ENCODE measurements around the gene FILIP1L. TPM values are rescaled to one million over a fixed set of nuclear protein-coding genes. Genes with fewer than 3 reads are reported as not detected.

The FILIP1L gene
- total RNA-seq, 1 experiment from 2014 or later, result 4.3 TPM

DNA sequence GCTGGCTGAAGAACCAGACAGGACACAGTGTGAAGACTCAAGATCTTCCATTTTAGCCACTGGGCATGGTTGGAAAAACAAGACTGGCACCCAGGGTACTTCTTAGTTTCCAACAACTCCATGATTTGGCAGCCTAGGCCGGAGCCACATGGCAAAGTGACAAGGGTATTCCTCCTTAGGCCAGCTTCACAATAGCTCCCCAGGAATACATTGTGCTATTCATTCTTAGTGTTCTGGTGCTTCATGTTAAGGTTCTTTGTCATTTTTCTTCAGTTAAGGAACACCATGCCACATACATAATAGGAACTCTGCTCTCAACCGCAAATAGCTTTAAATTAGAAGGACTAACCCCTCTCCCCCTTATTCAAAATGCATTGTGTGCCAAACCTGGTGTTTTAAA is 8.0 kb upstream of the FILIP1L start:
- BruUV-seq (replicated peaks), result no TSS peak
- no peaks in the 10 kb centered on the region for H3K9me3 ChIP-seq (ENCODE audit: low read depth, low read length, poor library complexity, severe bottlenecking)
- H3K27ac ChIP-seq (ENCODE audit: low read depth, low read length, poor library complexity, severe bottlenecking), result no peak overlapping the region
- H3K36me3 ChIP-seq (ENCODE audit: insufficient read depth, low read length, poor library complexity, severe bottlenecking), result no peaks in the 10 kb centered on the region
- no peak overlapping the region for H3K4me3 ChIP-seq (ENCODE audit: low read depth, low read length, poor library complexity, severe bottlenecking)
- no peaks in the 10 kb centered on the region for H3K27me3 ChIP-seq (replicated peaks; ENCODE audit: insufficient read depth, low read depth, low read length, poor library complexity)
- no peaks in the 10 kb centered on the region for H3K4me1 ChIP-seq (ENCODE audit: insufficient read depth, low read length, poor library complexity, severe bottlenecking)
- POLR2A ChIA-PET (ENCODE audit: low non-redundant PET), result no interaction called here
- no peak for DNase-seq (ENCODE audit: low spot score)
- TF ChIP-seq, protein P1, sequence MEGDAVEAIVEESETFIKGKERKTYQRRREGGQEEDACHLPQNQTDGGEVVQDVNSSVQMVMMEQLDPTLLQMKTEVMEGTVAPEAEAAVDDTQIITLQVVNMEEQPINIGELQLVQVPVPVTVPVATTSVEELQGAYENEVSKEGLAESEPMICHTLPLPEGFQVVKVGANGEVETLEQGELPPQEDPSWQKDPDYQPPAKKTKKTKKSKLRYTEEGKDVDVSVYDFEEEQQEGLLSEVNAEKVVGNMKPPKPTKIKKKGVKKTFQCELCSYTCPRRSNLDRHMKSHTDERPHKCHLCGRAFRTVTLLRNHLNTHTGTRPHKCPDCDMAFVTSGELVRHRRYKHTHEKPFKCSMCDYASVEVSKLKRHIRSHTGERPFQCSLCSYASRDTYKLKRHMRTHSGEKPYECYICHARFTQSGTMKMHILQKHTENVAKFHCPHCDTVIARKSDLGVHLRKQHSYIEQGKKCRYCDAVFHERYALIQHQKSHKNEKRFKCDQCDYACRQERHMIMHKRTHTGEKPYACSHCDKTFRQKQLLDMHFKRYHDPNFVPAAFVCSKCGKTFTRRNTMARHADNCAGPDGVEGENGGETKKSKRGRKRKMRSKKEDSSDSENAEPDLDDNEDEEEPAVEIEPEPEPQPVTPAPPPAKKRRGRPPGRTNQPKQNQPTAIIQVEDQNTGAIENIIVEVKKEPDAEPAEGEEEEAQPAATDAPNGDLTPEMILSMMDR (conservative IDR thresholded peaks at IDR 0.05; ENCODE audit: low read depth, low read length), result no peak
- no peak for TF ChIP-seq EZH2 (IDR thresholded peaks at IDR 0.05; ENCODE audit: borderline replicate concordance, low read depth, low read length, poor library complexity, severe bottlenecking)
- CTCF ChIA-PET, result no interaction called here
- intact Hi-C loops (cut with micrococcal nuclease; ENCODE audit: unreplicated experiment), result no loop called here

DNA sequence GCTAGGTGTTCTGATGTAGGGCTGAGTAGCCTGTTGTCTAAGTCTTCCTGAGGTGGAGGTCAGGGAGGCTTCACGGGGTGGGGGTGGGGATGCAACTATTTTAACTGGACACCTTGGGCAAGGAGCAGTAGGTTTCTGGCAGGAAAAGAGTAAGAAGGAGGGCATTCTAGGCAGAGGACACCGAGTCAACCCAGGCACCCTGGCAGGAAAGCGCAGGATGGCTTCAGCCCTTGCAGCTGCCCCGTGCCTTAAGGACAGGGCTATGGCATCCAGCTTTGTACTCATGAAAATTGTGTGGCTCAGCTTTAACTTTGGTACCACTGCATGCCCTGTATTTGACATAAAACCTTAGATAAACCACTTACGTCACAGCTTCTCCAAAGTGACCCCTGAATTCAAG is 6.4 kb upstream of the FILIP1L start:
- Histone ChIP-seq H3K4me3 (ENCODE audit: low read depth, low read length, poor library complexity, severe bottlenecking) (no peak overlapping the region), H3K4me1 (ENCODE audit: insufficient read depth, low read length, poor library complexity, severe bottlenecking) (no peaks in the 10 kb centered on the region), H3K27me3 (replicated peaks; ENCODE audit: insufficient read depth, low read depth, low read length, poor library complexity) (no peaks in the 10 kb centered on the region), H3K9me3 (ENCODE audit: low read depth, low read length, poor library complexity, severe bottlenecking) (no peaks in the 10 kb centered on the region), H3K27ac (ENCODE audit: low read depth, low read length, poor library complexity, severe bottlenecking) (no peak overlapping the region), H3K36me3 (ENCODE audit: insufficient read depth, low read length, poor library complexity, severe bottlenecking) (no peaks in the 10 kb centered on the region)
- POLR2A ChIA-PET (ENCODE audit: low non-redundant PET), result no interaction called here
- DNase-seq (ENCODE audit: low spot score), result no peak
- TF ChIP-seq, protein P1 (conservative IDR thresholded peaks at IDR 0.05; ENCODE audit: low read depth, low read length), result no peak
- no peak for TF ChIP-seq EZH2 (IDR thresholded peaks at IDR 0.05; ENCODE audit: borderline replicate concordance, low read depth, low read length, poor library complexity, severe bottlenecking)
- intact Hi-C loops (cut with micrococcal nuclease; ENCODE audit: unreplicated experiment), result no loop called here
- CTCF ChIA-PET, result no interaction called here
- no TSS peak for BruUV-seq (replicated peaks)

DNA sequence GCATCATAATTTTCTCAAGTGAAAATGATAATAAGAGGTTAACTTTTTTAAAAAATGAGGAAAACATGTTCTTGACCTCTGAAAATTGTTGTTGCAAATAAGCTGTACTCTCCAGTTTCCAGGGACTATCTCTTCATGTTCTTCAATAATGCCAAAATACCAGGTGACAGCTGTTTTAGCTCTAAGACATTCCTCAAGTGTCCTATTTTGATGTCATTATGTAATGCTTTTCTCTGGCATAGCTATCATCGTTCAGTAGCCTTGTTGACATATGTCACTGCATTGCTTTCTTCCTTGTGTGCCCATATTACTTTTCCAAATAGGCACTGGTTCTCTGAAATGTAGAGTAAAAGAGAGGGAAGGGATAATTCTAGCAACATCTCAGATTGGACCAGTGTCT is 5.7 kb upstream of the FILIP1L start:
- Histone ChIP-seq H3K36me3 (ENCODE audit: insufficient read depth, low read length, poor library complexity, severe bottlenecking) (no peaks in the 10 kb centered on the region), H3K4me1 (ENCODE audit: insufficient read depth, low read length, poor library complexity, severe bottlenecking) (no peaks in the 10 kb centered on the region), H3K27me3 (replicated peaks; ENCODE audit: insufficient read depth, low read depth, low read length, poor library complexity) (no peaks in the 10 kb centered on the region), H3K9me3 (ENCODE audit: low read depth, low read length, poor library complexity, severe bottlenecking) (no peaks in the 10 kb centered on the region), H3K27ac (ENCODE audit: low read depth, low read length, poor library complexity, severe bottlenecking) (no peak overlapping the region), H3K4me3 (ENCODE audit: low read depth, low read length, poor library complexity, severe bottlenecking) (no peak overlapping the region)
- no TSS peak for BruUV-seq (replicated peaks)
- CTCF ChIA-PET, result no interaction called here
- TF ChIP-seq EZH2 (IDR thresholded peaks at IDR 0.05; ENCODE audit: borderline replicate concordance, low read depth, low read length, poor library complexity, severe bottlenecking), result no peak
- TF ChIP-seq, protein P1 (conservative IDR thresholded peaks at IDR 0.05; ENCODE audit: low read depth, low read length), result no peak
- DNase-seq (ENCODE audit: low spot score), result no peak
- intact Hi-C loops (cut with micrococcal nuclease; ENCODE audit: unreplicated experiment), result no loop called here
- POLR2A ChIA-PET (ENCODE audit: low non-redundant PET), result no interaction called here
